NCI-H146 treated with DMSO at 0.1 percent for 48 hours (cell line): ENCODE results near the gene PIP4K2B.
"Not testable (repeated sequence)": the region's sequence is repeated elsewhere in the genome, so short reads cannot be mapped to it uniquely, and the experiment has no call there.

Source experiments
- DNase-seq: peaks from one replicate; lab custom pipeline; 2025; ENCODE audit not compliant: unreplicated experiment; lab: John Stamatoyannopoulos, UW

Gene PIP4K2B

DNA sequence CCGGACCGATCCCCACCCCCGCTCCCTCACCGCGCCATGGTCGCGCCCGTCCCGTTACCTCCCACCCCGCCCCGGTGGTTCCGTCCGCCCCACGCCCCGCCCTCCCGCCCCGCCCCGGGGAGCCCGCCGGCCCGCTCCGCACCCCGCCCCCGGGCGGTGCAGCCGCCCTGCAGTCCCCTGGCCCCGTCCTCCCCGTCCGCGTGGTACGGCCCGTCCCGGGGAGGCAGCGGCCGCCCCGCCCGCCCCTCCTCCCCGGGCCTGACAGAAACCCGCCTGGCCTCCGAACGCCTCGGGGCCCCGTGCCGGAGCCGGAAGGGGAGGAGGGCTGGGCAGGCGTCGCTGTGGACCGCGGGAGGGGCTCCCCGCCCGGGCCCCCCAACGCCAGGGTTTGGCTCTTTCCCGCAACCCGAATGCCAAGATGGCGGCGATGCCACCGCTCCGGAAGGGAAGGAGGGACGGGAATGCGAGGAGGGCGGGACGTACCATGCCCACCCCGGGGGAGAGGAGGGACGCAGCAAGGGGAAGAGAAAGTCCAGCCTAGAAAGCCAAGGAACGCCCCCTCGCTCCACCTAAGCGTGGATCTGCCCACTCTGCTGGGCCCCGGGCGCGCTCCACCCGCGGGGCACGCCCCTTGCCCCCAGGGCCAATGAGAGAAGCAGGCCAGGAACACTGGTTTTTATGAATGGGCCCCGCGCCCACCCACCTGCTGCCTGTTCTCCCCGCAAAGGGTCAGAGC lies at the start of gene PIP4K2B:
TSS of gene PIP4K2B (minus strand) at position 56 of the 736 bp plus-strand sequence. CDS start 132 bp downstream, outside the sequence.
- peak; percentile 94 for DNase-seq

DNA sequence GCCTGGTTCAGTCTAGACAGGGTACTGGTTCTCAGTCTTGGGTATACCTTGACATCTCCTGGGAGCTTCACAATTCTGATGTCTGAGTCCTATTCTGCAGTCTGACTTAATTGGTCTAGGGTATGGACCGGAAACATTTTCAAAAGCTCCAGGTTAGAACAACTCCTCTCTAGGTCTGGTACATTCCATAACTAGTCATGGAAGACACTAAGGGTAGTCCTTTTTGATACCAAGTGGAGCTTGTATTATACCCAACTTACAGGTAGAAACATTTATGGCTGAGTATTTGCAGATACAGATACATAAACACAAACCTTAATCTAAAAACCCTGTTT lies 49.2 kb upstream of the PIP4K2B start:
- DNase-seq: no peak

DNA sequence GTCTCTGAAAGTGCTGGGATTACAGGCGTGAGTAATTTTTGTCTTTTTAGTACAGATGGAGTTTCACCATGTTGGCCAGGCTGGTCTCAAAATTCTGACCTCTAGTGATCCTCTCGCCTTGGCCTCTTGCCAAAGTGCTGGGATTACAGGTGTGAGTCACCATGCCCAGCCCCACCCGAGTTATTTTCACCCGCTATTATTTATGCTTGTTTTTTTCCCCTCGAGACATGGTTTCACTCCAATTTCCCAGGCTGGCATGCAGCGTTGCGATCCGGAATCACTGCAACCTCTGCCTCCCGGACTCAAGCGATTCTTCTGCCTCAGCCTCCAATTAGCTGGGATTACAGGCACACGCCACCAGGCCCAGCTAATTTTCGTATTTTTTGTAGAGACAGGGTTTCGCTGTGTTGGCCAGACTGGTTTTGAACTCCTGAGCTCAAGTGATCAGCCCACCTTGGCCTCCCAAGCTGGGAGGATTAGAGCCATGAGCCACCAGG lies 45.0 kb upstream of the PIP4K2B start:
- no peak for DNase-seq

DNA sequence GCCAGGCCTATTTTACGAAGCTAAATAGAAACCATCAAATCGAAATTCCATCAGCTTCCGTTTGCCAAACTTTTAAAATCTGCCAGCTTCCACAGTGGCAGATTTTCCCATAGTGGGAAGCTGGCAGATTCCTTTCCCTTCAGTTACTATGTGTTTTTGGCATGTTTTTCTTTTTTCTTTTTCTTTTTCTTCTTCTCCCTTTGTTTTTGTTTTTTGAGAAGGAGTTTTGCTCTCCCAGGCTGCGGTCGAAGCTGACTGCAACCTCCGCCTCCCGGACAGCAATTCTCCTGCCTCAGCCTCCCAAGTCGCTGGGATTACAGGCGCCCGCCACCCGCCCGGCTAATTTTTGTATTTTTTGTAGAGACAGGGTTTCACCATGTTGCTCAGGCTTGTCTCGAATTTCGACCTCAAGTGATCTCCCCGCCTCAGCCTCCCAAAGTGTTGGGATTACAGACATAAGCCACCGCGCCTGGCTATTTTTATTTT lies 26.4 kb upstream of the PIP4K2B start:
- DNase-seq: no peak

DNA sequence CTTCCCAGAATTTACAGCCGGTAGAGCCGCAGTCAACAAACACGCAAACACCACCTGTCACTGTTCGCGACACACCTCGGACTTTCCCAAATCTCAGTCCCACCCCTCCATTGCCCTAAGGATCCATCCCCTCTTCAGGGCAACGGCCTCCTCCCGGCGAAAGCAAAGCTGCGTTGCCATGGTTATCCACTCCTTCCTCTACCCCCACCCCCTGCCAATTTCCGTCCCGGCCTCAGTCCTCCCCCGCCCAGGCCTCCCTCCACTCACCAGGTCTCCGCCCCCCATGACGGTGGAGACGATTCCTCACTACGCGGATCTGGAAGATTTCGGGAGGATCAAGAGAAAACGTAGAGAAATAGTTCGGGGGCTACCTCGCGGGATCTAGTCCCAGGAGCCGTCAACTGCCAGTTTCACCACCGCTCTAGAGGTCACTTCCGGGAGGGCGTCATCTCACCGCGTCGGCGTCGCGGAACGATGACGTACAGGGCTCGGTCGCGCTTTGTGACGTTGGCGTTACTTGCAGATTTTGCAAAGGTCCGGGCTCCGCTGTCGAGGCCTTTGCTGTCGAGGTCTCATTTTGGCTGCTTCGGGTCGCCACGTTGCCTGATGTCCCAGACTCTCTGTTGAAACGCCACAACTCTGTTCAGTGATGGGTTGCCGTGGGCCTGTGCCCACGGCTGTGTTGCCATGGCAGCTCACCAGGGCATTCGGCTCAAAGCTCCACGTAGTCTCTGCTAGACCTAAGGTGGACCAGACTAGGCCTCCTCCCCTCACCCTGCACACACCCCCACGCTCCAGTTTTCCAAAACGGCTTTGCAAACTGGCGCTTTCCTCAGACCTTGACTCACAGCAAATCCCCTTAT lies 25.8 kb upstream of the PIP4K2B start, which contains the start of gene CWC25:
TSS of gene CWC25 (minus strand) at position 423 of the 863 bp plus-strand sequence. CDS start at position 285, 138 bp downstream.
- peak; percentile 84 for DNase-seq

DNA sequence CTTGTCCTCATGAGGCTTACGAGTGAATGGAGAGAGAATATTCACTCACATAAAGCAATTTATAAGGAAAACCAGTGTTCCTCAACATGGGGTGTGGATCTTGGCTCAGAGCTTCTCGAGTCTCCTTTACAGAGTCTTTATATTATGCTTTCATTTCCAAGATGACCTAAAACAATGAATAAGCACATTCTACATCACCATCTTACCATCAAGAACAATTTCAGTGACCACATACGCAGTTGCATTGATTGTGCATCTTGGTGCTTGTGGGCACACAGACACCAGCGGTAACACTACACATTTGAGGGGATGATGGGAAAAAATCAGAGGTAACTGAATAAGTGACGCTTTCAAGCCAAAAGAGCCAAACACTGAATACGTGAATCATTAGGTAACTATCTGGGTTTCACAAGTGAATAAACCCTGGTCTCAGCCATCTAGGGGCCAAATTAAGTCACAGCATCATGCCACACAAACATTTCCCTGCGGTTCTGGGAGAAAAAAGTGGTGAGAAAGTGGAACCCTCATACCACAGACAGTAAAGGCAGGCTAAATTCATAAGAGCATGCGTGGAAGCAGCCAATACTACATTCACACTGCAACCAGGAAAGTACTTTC lies 16.3 kb upstream of the PIP4K2B start:
- no peak for DNase-seq

DNA sequence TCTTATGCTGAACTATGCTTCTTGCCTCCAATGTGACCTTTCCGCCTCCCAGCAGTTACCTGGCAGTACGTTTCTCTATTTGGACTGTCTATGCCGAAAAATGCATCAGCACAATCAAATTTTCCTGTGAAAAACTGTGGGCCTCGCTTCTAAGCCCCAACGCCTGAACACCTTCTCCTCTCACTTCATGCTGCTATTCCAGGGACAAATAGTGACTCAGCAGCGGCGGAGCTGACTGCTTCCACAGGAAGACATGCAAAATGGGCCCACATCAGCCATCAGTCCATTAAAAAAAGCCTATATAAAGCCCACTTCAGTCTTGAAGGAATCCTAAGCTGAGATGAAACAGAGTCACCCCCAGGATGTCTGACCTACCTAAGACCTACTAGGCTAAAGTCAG lies 10.5 kb upstream of the PIP4K2B start:
- no peak for DNase-seq

DNA sequence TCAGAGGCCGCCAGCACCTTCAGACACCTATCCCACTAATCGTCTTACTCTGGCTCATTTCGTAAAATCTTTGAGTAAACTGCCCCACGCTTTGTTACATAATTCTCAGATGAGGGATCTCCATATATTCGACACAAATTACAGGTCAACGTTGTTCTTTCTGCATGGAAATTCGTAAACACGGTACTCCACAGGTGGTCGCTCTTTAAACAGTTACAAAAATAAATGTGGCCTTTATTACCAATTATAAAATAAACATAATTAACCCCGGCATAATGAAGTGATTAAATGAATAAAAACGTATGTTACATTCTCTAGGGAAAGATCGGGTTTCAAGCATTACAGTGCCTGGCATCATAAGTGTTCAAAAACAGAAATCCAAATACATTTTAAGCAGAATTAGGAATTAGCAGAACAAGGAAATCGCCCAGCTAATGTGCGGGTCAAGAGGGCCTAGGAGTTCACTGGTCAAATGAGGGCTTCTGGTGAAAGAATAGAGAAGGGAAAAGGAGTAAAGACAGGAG lies 943 bp upstream of the PIP4K2B start:
- peak; percentile 65 for DNase-seq

DNA sequence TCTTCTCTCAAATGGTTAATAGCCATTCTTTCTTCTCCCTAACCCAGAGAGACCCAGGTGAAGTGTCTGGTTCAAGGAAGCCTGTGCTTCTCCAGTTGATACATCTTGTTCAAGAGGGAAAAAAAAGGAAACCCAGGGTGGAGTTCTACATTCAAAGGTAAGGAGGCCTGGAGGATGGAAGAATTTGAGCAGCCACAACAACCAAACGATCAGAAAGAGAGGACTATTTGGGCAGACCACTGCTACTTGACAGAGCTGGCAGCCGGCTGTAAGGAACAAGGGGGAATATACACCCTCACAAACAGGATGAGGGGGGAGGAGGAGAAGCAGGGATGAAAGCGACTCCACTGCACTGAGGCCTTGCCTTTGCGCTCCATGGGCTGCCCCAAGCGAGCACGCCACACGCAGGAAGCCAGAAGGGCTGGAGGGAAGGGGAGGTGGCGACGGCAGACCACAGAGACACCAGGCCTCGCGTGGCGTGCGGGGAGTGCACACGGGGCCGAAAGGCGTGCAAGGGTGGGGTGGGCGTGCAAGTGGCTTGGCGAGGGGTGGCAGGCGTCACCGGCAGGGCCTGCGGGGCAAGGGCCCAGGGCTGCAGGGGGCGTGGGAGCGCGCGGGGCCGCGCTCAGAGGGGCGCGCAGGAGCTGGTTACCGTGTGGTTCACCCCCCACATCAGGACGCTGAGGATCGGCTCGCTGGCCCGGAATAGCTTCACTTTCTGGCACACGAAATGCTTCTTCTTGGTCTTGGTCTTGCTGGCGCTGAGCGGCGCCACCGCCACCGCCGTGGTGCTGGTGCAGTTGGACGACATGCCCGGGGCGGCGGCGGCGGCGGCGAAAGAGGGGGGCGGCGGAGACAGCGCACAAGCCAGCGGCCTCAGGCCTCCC lies 499 bp downstream of the PIP4K2B start:
- no peak for DNase-seq

DNA sequence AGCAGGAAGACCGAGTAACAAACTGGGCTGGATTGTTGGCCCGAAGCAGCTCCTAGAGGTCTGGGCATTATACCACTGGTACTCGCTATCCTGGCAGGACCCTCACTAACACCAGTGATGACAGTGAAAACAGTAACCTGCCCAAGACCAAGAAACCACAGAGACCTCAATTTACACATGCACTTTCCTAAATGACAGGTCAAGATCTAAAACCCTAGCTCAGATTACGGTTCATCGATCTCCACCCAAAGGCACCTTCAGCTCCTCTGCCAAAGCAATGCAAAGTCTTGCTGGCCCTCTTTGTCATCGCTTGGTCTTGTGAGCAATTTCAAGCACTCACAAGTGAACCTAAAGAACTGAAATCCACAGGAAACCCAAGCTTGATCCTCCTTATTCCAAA lies 1.5 kb downstream of the PIP4K2B start:
- DNase-seq: no peak

DNA sequence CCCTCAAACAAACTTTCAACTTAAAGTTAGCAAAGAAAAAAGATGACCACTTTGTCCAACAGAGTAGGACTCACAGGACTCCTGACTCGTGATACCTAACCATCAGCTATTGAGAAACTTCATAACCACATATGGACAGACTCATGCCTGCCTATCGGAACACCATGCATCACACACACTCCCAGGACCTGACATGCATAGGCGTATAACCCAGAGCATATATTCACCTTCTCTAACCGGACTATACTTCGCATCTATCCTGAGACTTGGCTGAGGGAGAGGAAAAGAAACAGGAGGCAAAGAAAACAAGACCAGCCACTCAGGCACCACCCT lies 2.2 kb downstream of the PIP4K2B start:
- no peak for DNase-seq

DNA sequence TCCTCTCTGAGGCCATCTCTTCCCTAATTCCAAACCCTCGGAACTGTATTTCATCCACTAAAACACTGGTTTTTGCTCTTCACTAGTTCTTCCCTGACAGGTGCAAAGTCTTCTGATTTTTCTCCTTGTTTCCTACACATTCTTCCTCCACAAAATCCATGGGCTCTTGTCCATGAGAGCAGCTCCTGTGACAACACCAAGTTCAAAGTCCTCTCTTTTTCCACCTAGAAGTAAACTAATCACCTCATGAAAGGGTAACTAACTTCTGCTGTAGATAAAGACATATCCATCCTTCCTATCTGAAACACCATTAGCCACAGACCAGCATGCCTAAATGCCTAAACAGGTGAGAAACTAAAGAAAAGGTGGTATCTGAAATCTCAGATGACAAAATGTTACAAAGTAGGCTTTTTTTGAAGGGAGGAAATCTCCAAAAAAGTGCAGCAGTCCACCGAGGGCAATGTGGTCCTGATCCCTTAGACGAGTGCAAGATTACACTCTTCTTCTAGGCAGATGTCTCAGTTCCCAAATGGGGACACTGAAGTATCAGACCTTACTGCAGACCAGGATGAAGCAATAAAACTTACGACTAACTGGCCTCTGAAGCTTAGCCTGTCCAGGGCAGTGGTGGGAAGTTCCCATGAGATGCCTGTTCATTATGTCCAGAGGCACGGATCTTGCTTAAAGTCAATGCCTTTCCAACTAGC lies 2.8 kb downstream of the PIP4K2B start:
- DNase-seq: no peak

DNA sequence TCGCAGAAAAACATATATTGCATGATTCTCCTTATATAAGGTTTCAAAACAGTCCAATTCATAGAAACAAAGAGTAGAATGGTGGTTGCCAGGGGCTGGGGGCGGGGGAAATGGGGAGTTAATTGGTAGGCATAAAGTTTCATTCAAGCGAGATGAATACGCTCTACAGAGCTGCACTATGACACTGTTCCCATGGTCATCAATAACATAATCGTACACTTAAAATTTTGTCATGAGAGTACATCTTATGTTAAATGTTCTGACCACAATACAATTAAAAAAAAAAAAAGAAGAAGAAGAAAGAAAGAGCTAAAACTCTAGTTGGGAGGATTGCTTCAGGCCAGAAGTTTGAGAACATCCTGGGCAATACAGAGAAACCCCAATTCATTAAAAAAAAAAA lies 5.1 kb downstream of the PIP4K2B start:
- DNase-seq: no peak

DNA sequence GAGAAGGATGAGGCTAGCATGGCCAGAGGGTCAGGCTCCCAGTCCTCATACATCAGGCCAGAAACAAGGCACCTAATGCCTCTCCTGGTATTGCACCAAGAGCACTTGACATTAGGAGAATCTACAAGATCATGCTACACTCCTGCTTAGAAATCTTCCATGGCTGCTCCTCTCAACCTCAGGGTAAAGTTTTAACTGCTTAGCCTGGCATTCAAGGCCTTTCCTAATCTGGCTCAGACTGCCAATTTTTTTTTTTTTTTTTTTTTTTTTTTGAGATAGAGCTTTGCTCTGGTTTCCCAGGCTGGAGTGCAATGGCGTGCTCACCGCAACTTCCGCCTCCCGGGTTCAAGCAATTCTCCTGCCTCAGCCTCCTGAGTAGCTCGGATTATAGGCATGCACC lies 8.2 kb downstream of the PIP4K2B start:
- DNase-seq: no peak

DNA sequence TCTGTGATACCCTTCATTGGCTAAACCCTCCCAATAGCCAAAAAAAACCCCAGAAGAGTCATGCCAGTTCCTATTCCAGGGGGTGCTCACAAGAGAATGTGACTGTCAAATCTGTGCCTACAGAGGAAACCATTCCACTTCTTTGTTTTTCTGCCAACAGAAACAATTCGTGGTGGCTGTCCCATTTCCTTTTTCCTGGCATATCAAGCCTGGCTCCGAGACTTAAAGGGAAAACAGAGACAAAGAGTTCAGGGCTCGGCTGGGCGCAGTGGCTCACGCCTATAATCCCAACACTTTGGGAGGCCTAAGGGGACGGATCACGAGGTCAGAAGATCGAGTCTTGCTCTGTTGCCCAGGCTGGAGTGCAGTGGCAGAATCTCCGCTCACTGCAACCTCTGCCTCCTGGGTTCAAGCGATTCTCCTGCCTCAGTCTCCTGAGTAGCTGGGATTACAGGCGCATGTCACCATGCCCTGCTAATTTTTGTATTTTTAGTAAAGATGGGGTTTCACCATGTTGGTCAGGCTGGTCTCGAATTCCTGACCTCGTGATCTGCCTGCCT lies 9.1 kb downstream of the PIP4K2B start:
- DNase-seq: not testable (repeated sequence)

DNA sequence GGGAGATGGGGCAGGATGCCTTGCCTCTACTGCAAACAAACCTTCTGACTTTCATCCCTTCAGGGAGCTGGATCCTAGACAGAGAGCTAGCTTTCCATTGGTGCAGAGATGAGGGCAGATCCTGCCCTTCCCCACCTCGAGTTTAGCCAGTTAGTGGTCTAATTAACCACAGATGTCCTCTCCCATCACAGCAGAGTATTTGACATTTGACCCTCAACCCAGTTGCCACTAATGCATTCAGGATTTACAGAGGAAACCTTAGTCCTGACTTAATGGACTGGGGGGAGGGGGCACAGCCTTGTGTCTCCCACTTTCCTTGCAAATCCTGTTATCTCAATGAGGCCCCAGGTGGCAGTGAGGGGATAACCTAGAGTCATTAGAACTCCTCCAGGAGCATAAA lies 10.2 kb downstream of the PIP4K2B start:
- no peak for DNase-seq

DNA sequence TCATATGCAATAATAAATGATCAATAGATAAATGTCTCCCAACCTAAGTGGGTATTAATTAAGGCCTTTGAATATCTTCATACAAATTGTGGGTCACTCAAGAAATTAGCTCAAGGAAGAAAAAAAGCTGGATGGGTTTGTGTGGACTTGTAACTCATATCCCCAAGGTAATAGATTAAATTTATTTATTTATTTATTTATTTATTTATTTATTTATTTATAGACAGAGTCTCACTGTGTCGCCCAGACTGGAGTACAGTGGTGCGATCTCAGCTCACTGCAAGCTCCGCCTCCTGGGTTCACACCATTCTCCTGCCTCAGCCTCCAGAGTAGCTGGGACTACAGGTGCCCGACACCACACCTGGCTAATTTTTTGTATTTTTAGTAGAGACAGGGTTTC lies 11.4 kb downstream of the PIP4K2B start:
- DNase-seq: not testable (repeated sequence)

DNA sequence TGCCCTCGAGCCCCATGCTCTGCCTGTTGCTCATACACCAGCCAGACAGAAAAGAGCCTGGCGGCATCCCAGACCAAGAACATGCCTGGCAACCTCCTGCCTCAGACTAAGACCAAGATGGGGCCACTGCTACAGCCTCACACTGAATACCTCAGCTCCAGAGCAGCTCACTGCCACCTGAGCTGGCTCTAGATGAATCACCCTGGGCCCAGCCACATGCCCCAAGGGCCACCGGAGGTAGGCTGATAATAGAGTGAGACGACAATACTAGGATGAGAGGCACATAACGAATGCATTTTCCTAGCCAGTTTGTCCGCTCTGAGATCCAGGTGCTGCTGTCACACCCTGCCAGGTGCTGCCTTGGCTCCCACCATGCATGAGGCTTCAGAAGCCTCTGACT lies 13.0 kb downstream of the PIP4K2B start:
- DNase-seq: no peak

DNA sequence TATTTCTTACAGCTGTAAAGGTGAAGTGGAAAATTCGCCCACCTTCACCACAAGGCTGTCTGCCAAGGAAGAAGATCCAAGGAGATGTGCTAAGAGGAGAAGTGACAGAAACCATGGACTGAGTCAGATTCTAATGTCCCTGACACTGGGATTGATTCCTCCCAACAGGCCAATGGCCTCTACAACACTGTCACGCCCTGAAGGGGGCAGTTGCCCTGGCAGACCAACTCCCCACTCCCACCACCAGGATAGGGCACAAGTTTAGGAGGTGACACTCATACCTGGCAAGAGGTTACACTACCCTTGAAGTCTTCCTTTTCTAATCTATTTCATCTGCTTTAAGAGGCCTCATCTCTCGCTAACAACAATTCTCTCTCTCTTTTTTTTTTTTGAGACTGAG lies 16.1 kb downstream of the PIP4K2B start:
- DNase-seq: no peak
